Mucosa of rectum (tissue), 2 donors: ENCODE results near the gene KIFC3.

Experiments
- H3K27ac ChIP-seq, 2 donors: one replicate each; pipeline ENCODE4 v1.7.0; 2013; ENCODE audit warnings: inconsistent platforms in 2 of 2, low read depth in 2 of 2, low read length in 2 of 2
- H3K27me3 ChIP-seq, 2 donors: one replicate each; pipeline ENCODE4 v1.7.0; 2013; ENCODE audit warnings: low read length in 2 of 2; ENCODE audit not compliant: control insufficient read depth in 2 of 2, insufficient read depth in 2 of 2
- H3K36me3 ChIP-seq, 2 donors: one replicate each; pipeline ENCODE4 v1.7.0; 2013; ENCODE audit warnings: low read length in 2 of 2; ENCODE audit not compliant: control insufficient read depth in 2 of 2, insufficient read depth in 2 of 2
- H3K4me1 ChIP-seq, 2 donors: one replicate each; pipeline ENCODE4 v1.7.0; 2013; ENCODE audit warnings: low read length in 2 of 2, mild to moderate bottlenecking in 1 of 2; ENCODE audit not compliant: control insufficient read depth in 2 of 2, insufficient read depth in 2 of 2
- H3K4me3 ChIP-seq, 2 donors: one replicate each; pipeline ENCODE4 v1.7.0; 2013; ENCODE audit warnings: low read length in 2 of 2
- H3K9ac ChIP-seq, 2 donors: one replicate each; pipeline ENCODE4 v1.7.0; 2013; ENCODE audit warnings: low read length in 2 of 2, low read depth in 1 of 2, mild to moderate bottlenecking in 1 of 2
- H3K9me3 ChIP-seq, 2 donors: one replicate each; pipeline ENCODE4 v1.7.0; 2013; ENCODE audit warnings: low read length in 2 of 2; ENCODE audit not compliant: control insufficient read depth in 2 of 2
- donor health status: healthy.
- donor health status: Normal muscosa, but diverticular disease.

Gene KIFC3

GRCh38 chr16:57825298-57826044 is 23.2 kb upstream of the KIFC3 start:
- Histone ChIP-seq H3K36me3 (no peaks in the 10 kb centered on the region), H3K4me3 (no peak overlapping the region), H3K27ac (no peak overlapping the region), H3K4me1 (no peaks in the 10 kb centered on the region), H3K9ac (no peak overlapping the region), H3K27me3 (peaks cover 3% of the 10 kb centered on the region in 2 donors), H3K9me3 (no peaks in the 10 kb centered on the region)

- Histone ChIP-seq H3K36me3 (no peaks in the 10 kb centered on the region), H3K27ac (no peak overlapping the region), H3K4me3 (no peak overlapping the region), H3K9ac (no peak overlapping the region), H3K9me3 (no peaks in the 10 kb centered on the region), H3K4me1 (no peaks in the 10 kb centered on the region), H3K27me3 (peaks cover 3% of the 10 kb centered on the region in 2 donors)
These were observed 22.6 kb upstream of the KIFC3 start for GRCh38 chr16:57824888-57825287.

GRCh38 chr16:57823836-57824235 is 21.5 kb upstream of the KIFC3 start:
- H3K4me1 ChIP-seq = peaks cover 0 to 3% of the 10 kb centered on the region in 2 donors
- H3K9me3 ChIP-seq = no peaks in the 10 kb centered on the region
- no peak overlapping the region for H3K27ac ChIP-seq
- no peak overlapping the region for H3K4me3 ChIP-seq
- peaks cover 0 to 3% of the 10 kb centered on the region in 2 donors for H3K27me3 ChIP-seq
- H3K36me3 ChIP-seq = no peaks in the 10 kb centered on the region
- no peak overlapping the region for H3K9ac ChIP-seq

- Histone ChIP-seq H3K9ac (no peak overlapping the region), H3K36me3 (no peaks in the 10 kb centered on the region), H3K9me3 (no peaks in the 10 kb centered on the region), H3K4me1 (peaks cover 2 to 3% of the 10 kb centered on the region in 2 donors), H3K27ac (no peak overlapping the region), H3K27me3 (peaks cover 0 to 3% of the 10 kb centered on the region in 2 donors), H3K4me3 (no peak overlapping the region)
These were observed 20.6 kb upstream of the KIFC3 start for GRCh38 chr16:57822856-57823255.

GRCh38 chr16:57822018-57822553 is 19.8 kb upstream of the KIFC3 start:
- Histone ChIP-seq H3K36me3 (no peaks in the 10 kb centered on the region), H3K27me3 (peaks cover 0 to 3% of the 10 kb centered on the region in 2 donors), H3K27ac (no peak overlapping the region), H3K4me1 (peaks cover 2 to 3% of the 10 kb centered on the region in 2 donors), H3K9ac (no peak overlapping the region), H3K9me3 (no peaks in the 10 kb centered on the region), H3K4me3 (no peak overlapping the region)

GRCh38 chr16:57821149-57821971 is 19.1 kb upstream of the KIFC3 start:
- no peaks in the 10 kb centered on the region for H3K9me3 ChIP-seq
- peaks cover 5 to 7% of the 10 kb centered on the region in 2 donors for H3K4me1 ChIP-seq
- no peak overlapping the region for H3K4me3 ChIP-seq
- H3K9ac ChIP-seq = no peak overlapping the region
- peaks cover 0 to 3% of the 10 kb centered on the region in 2 donors for H3K27me3 ChIP-seq
- H3K27ac ChIP-seq = no peak overlapping the region
- H3K36me3 ChIP-seq = no peaks in the 10 kb centered on the region

GRCh38 chr16:57818377-57819064 is 16.2 kb upstream of the KIFC3 start:
- no peak overlapping the region for H3K4me3 ChIP-seq
- peaks cover 12 to 13% of the 10 kb centered on the region in 2 donors for H3K4me1 ChIP-seq
- no peak overlapping the region for H3K27ac ChIP-seq
- no peaks in the 10 kb centered on the region for H3K36me3 ChIP-seq
- H3K27me3 ChIP-seq = no peaks in the 10 kb centered on the region
- no peak overlapping the region for H3K9ac ChIP-seq
- no peaks in the 10 kb centered on the region for H3K9me3 ChIP-seq

GRCh38 chr16:57817680-57818079 is 15.4 kb upstream of the KIFC3 start:
- H3K9ac ChIP-seq = no peak overlapping the region
- no peaks in the 10 kb centered on the region for H3K9me3 ChIP-seq
- no peaks in the 10 kb centered on the region for H3K27me3 ChIP-seq
- H3K27ac ChIP-seq = no peak overlapping the region
- no peaks in the 10 kb centered on the region for H3K36me3 ChIP-seq
- peaks cover 12 to 13% of the 10 kb centered on the region in 2 donors for H3K4me1 ChIP-seq
- no peak overlapping the region for H3K4me3 ChIP-seq

- Histone ChIP-seq H3K9me3 (no peaks in the 10 kb centered on the region), H3K9ac (peak overlapping the region in 1 of 2 donors; percentile 15), H3K27ac (peak overlapping the region; percentile 38 to 48), H3K4me1 (peaks cover 12 to 13% of the 10 kb centered on the region in 2 donors), H3K27me3 (no peaks in the 10 kb centered on the region), H3K36me3 (no peaks in the 10 kb centered on the region), H3K4me3 (no peak overlapping the region)
These were observed 13.9 kb upstream of the KIFC3 start for GRCh38 chr16:57815987-57816745.
